ENCODE data around the gene SELENOT. TPM values are rescaled to one million over a fixed set of nuclear protein-coding genes. Genes with fewer than 3 reads are reported as not detected.
"Not testable (repeated sequence)": the region's sequence is repeated elsewhere in the genome, so short reads cannot be mapped to it uniquely, and the experiment has no call there.

The SELENOT gene
- polyA plus RNA-seq, 1 donor from 2014 or later: 268 TPM

- H3K27ac ChIP-seq (ENCODE audit: low read length): no peak overlapping the region
- H3K9me2 ChIP-seq (ENCODE audit: insufficient read depth, low read length): no peaks in the 10 kb centered on the region
- H3K27me3 ChIP-seq (ENCODE audit: insufficient read depth, low read depth, low read length): no peaks in the 10 kb centered on the region
- no peaks in the 10 kb centered on the region for H3K36me3 ChIP-seq (ENCODE audit: insufficient read depth, low read length)
- no peaks in the 10 kb centered on the region for H4K20me1 ChIP-seq (ENCODE audit: insufficient read depth)
- TF ChIP-seq CTCF (IDR thresholded peaks at IDR 0.05; ENCODE audit: poor library complexity, severe bottlenecking) (no peak), EP300 (conservative IDR thresholded peaks at IDR 0.05; ENCODE audit: poor library complexity, severe bottlenecking) (no peak), EZH2 (IDR thresholded peaks at IDR 0.05; ENCODE audit: borderline replicate concordance, insufficient read depth, low read length, poor library complexity, severe bottlenecking) (no peak), MXI1 (conservative IDR thresholded peaks at IDR 0.05; ENCODE audit: poor library complexity, severe bottlenecking) (no peak), SMC3 (conservative IDR thresholded peaks at IDR 0.05; ENCODE audit: poor library complexity) (no peak), TAF1 (IDR thresholded peaks at IDR 0.05; ENCODE audit: low read depth) (no peak), REST (IDR thresholded peaks at IDR 0.05; ENCODE audit: borderline replicate concordance) (no peak), RAD21 (conservative IDR thresholded peaks at IDR 0.05) (no peak)
- no peak overlapping the region for H3K4me3 ChIP-seq (ENCODE audit: low read length)
- H3K9ac ChIP-seq (ENCODE audit: low read length): no peak overlapping the region
- no peak overlapping the region for H2AFZ ChIP-seq (ENCODE audit: low read depth, low read length)
- no peaks in the 10 kb centered on the region for H3K9me3 ChIP-seq (ENCODE audit: low read length)
- H3F3A ChIP-seq (ENCODE audit: insufficient read depth, low read length, poor library complexity, severe bottlenecking): no peaks in the 10 kb centered on the region
- H3K4me2 ChIP-seq (ENCODE audit: low read length): no peak overlapping the region
- H3K79me2 ChIP-seq (replicated peaks; ENCODE audit: insufficient read depth, low read length): peaks cover 75% of the 10 kb centered on the region
These were observed 10.8 kb downstream of the SELENOT start for GRCh38 chr3:150613709-150614480.

- Histone ChIP-seq H3K4me2 (ENCODE audit: low read length) (no peak overlapping the region), H2AFZ (ENCODE audit: low read depth, low read length) (no peak overlapping the region), H3K9ac (ENCODE audit: low read length) (no peak overlapping the region), H4K20me1 (ENCODE audit: insufficient read depth) (no peaks in the 10 kb centered on the region), H3K36me3 (ENCODE audit: insufficient read depth, low read length) (no peaks in the 10 kb centered on the region), H3F3A (ENCODE audit: insufficient read depth, low read length, poor library complexity, severe bottlenecking) (no peaks in the 10 kb centered on the region), H3K4me3 (ENCODE audit: low read length) (no peak overlapping the region), H3K27ac (ENCODE audit: low read length) (no peak overlapping the region), H3K9me3 (ENCODE audit: low read length) (no peaks in the 10 kb centered on the region), H3K79me2 (replicated peaks; ENCODE audit: insufficient read depth, low read length) (peaks cover 28% of the 10 kb centered on the region), H3K9me2 (ENCODE audit: insufficient read depth, low read length) (no peaks in the 10 kb centered on the region), H3K27me3 (ENCODE audit: insufficient read depth, low read depth, low read length) (no peaks in the 10 kb centered on the region)
- TF ChIP-seq SMC3 (conservative IDR thresholded peaks at IDR 0.05; ENCODE audit: poor library complexity): no peak
These were observed 17.0 kb downstream of the SELENOT start for GRCh38 chr3:150620002-150620689.

- not testable (repeated sequence) for H3K9me3 ChIP-seq (ENCODE audit: low read length); H3F3A ChIP-seq (ENCODE audit: insufficient read depth, low read length, poor library complexity, severe bottlenecking); H3K27me3 ChIP-seq (ENCODE audit: insufficient read depth, low read depth, low read length); H3K27ac ChIP-seq (ENCODE audit: low read length); H4K20me1 ChIP-seq (ENCODE audit: insufficient read depth); H3K9ac ChIP-seq (ENCODE audit: low read length); H3K4me3 ChIP-seq (ENCODE audit: low read length); H2AFZ ChIP-seq (ENCODE audit: low read depth, low read length); H3K9me2 ChIP-seq (ENCODE audit: insufficient read depth, low read length); H3K36me3 ChIP-seq (ENCODE audit: insufficient read depth, low read length); H3K4me2 ChIP-seq (ENCODE audit: low read length)
- peaks cover 15% of the 10 kb centered on the region for H3K79me2 ChIP-seq (replicated peaks; ENCODE audit: insufficient read depth, low read length)
These were observed 19.8 kb downstream of the SELENOT start for GRCh38 chr3:150622955-150623354.

All from neural cell (in vitro differentiated cells).